ENCODE measurements around the gene MAOB.

The MAOB gene

GRCh38 chrX:43718081-43718480 is 164.2 kb downstream of the MAOB start:
- DNase-seq, result no peak

DNA sequence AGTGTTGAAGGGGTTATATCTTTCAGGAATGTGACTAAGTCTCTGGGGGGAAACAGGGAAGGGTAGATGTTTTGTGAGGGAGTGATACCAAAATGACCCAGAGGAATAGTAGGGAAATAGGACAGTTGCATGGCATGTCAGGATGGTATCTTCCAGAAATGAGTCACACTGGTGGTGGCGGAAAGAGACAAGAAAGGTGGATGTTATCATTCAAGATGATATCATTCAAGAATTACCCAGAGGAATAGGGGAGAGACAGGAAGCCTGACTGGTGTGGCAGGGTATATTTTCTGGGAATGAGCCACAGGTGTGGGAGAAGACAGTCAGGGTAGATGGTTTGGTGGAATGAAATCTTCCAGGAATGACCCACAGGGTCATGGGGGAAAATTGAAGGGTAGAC is 165.1 kb downstream of the MAOB start:
- DNase-seq, result no peak

- DNase-seq, result no peak
Observed at GRCh38 chrX:43716696-43717095, 165.6 kb downstream of the MAOB start.
